WI38 (cell line): ENCODE results near the gene ZNF385C.

Source experiments
- H3K4me3 ChIP-seq: 2 replicates; pipeline ENCODE4 v1.5.1; 2011; ENCODE audit warnings: low read depth, mild to moderate bottlenecking, control low read depth, low read length
- TF ChIP-seq, protein P1 (sequence below): IDR thresholded peaks from 2 replicates; pipeline ENCODE4 v1.5.1; 2012; ENCODE audit warnings: low read depth, mild to moderate bottlenecking, control low read depth, low read length

ZNF385C gene

DNA sequence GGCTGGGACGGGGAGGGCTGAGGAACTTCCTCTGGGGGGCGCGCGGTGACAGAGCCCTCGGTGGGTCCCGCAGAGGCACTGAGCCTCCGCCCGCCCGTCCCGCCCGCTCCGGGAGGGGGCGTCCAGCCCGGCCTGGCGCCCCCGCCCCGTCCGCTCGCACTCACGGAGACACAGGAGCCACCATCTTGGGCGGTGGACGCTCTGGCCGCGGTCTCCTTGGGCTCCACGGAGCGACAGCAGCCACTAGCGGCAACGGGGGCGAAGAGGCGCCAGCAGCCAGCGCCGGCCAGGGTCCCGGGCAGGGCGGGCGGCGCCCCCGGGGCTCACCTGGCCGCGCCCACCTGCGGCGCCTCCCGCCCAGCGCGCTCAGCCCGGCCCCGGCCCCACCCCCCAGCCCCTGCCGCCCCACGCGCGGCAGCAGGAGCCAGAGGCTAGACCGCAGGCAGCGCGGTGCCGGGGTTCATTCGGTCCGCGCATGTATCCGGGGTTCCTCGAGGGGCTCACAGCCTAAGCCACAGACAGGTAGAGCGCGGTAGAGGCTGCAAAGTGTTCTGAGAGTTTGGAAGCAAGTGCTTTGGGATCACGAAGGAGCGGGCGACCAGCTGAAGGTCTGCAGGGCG lies 47.8 kb downstream of the ZNF385C start, which contains the start of gene C17orf113:
Gene C17orf113, minus strand, starts transcription at position 209 of the 620 bp plus-strand sequence. CDS start 7,225 bp downstream, outside the sequence.
- H3K4me3 ChIP-seq, result peak within 1 kb of the TSS; percentile 49

DNA sequence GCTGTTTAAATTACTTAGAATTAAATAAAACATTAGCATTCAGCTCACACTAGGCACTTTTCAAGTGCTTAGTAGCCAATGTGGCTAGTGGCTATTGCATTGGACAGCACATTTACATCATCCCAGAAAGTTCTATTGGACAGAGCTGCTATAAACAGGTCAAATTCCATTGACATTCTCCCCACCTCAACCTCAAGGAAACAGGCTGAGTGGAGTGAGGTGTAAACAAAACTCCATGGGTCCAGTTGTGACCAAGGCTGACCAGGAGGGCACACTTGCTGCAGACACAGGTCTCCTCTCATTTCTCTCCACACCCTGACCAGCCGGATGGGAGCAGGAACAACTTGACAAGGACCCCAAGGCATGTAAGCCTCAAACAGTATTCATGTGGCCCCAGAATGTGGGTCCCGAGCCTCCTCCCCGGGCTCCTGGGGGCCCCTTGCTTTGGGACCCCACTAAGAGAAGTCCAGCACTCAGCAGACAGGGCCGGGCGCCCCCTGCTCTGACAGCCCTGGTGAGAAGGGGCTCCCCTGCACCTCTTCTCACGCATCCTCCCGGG lies 48.4 kb downstream of the ZNF385C start:
- H3K4me3 ChIP-seq, result peak overlapping the region; percentile 49
- TF ChIP-seq, protein P1, sequence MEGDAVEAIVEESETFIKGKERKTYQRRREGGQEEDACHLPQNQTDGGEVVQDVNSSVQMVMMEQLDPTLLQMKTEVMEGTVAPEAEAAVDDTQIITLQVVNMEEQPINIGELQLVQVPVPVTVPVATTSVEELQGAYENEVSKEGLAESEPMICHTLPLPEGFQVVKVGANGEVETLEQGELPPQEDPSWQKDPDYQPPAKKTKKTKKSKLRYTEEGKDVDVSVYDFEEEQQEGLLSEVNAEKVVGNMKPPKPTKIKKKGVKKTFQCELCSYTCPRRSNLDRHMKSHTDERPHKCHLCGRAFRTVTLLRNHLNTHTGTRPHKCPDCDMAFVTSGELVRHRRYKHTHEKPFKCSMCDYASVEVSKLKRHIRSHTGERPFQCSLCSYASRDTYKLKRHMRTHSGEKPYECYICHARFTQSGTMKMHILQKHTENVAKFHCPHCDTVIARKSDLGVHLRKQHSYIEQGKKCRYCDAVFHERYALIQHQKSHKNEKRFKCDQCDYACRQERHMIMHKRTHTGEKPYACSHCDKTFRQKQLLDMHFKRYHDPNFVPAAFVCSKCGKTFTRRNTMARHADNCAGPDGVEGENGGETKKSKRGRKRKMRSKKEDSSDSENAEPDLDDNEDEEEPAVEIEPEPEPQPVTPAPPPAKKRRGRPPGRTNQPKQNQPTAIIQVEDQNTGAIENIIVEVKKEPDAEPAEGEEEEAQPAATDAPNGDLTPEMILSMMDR, result no peak

More for the DNA sequence above, 47.8 kb downstream of the ZNF385C start, which contains the start of gene C17orf113:
- TF ChIP-seq, protein P1, result no peak

DNA sequence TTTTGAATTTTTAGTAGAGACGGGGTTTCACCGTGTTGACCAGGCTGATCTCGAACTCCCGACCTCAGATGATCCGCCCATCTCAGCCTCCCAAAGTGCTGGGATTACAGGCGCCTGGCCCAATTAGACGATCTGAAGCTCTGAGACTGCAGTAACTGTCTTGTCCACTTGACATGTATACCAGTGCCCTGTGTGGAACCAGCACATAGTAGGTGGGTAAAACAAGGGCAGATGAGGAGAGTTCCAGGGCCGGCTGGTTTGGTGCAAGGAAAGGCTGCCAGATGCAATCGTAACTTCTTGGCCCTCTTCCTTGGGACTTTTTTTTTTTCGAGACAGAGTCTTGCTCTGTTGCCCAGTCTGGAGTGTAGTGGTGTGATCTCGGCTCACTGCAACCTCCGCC lies 50.9 kb downstream of the ZNF385C start:
- H3K4me3 ChIP-seq, result no peak overlapping the region

DNA sequence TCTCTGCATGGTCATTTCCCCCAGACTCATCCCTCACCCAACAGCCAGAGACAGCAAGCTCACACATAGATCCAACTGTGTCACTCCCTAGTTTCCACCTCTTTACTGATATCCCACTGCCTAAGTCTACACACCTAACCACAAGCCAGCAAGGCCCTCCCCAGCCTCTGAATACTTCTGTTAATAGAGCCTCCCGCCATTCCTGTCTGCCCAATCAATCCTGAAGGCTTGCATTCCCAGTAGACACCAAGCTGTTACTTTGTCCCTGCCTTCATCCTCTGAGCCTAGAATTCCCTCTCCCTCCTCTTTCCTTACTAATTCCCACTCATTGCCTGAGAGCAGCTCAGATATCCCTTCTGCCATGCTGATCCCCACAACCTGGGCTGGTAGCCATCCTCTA lies 52.6 kb downstream of the ZNF385C start:
- TF ChIP-seq, protein P1, result no peak
- H3K4me3 ChIP-seq, result no peak overlapping the region

More for the DNA sequence above, 50.9 kb downstream of the ZNF385C start:
- TF ChIP-seq, protein P1, result no peak

DNA sequence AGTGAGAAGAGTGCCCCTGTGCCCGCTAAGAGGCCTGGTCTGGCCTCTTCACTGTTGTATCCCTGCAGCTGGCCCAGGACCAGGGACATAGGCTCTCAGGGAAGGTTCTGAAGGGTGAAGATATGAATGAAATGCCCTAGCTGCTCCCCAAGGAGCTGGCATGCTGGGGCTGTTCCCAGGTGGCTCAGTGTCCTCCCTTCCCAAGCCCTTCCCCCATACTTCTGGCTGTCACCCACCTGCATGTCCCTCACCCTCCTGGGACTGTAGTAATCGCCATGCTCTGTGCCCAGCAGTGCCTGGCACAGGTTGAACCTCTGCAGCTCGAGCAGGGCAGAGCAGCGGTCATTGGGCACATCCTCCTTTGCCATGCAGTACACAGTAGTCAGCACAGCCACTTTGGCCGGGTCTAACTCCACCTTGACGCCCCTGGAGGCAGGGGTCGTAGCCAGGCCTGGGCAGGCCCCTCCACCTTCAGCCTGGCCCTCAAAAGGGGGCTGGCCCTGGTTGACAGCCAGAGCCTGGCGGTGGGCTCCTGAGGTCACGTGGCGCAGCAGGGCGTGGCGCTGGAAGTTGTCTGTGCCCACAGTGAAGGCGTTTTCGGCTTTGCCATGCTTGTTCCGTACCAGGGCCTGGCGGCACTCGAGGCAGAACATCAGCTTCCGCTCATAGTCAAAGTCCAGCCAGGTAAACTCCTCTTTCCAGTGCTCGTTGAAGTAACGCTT lies 55.5 kb downstream of the ZNF385C start:
- TF ChIP-seq, protein P1, result no peak
- H3K4me3 ChIP-seq, result no peak overlapping the region

DNA sequence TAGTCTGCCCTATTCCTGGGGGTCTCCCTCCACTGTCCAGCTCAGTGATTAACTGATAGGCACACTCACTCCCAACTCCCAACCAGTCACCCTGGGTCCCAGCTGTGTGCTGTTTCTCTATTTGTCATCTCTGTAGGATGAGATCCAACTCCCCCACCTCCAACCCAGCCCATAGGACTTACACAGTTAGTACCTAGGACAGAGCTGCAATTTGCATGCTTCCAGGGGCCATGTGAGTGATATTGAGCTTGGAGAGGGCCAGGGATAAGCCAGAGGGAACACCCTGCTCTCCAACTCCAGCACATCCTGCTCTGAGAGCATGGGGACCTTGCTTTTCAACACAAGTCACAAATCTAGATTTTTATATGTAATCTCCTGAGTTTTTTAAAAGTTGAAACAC lies 56.7 kb downstream of the ZNF385C start:
- H3K4me3 ChIP-seq, result no peak overlapping the region
- TF ChIP-seq, protein P1, result no peak

DNA sequence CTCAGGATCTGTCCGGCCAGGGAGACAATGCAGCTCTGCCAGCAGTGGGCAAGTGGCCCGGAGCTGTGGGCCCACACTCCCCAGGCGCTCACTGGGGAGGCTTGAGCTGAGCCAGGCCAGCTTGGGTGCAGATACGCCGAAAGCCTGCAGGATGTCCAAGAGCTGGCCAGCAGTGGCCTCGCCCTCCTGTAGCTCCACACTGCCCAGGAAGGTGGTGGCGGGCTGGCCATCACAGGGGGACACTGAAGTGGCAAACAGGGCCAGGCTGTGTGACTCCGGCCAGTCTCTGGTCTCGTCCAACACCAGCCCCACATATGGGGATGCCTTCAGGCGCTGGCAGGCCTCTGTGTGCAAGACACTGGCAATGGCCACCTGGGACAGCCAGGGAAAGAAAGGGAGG lies 57.5 kb downstream of the ZNF385C start:
- TF ChIP-seq, protein P1, result no peak
- no peak overlapping the region for H3K4me3 ChIP-seq
